ENCODE results near the gene CDK13. TPM values are rescaled to one million over a fixed set of nuclear protein-coding genes. Genes with fewer than 3 reads are reported as not detected.

The CDK13 gene
- total RNA-seq, 1 experiment from 2014 or later, result 34.9 TPM

GRCh38 chr7:40101201-40101600 is 151.1 kb downstream of the CDK13 start:
- intact Hi-C loops (cut with micrococcal nuclease), result no loop called here
- TF ChIP-seq CTCF (conservative IDR thresholded peaks at IDR 0.05; ENCODE audit: low read depth, low read length) (no peak), EZH2phosphoT487 (IDR thresholded peaks at IDR 0.05; ENCODE audit: borderline replicate concordance, low read length) (no peak), EZH2 (IDR thresholded peaks at IDR 0.05; ENCODE audit: low read length, unreplicated experiment) (no peak)
- POLR2A ChIA-PET (ENCODE audit: unreplicated experiment), result no interaction called here
- no peaks in the 10 kb centered on the region for H3K4me1 ChIP-seq (ENCODE audit: insufficient read depth, low read length)
- no peak overlapping the region for H3K27ac ChIP-seq (ENCODE audit: low read length)
- H3K4me2 ChIP-seq (ENCODE audit: low read length), result no peak overlapping the region
- H3K9me3 ChIP-seq (ENCODE audit: low read length), result no peaks in the 10 kb centered on the region
- no peaks in the 10 kb centered on the region for H3K9me2 ChIP-seq (replicated peaks; ENCODE audit: low read length)
- H3K9ac ChIP-seq (ENCODE audit: low read length), result no peak overlapping the region
- H3K4me3 ChIP-seq (ENCODE audit: low read length), result no peak overlapping the region
- CTCF ChIA-PET, result no interaction called here
- BruUV-seq (replicated peaks), result no TSS peak
- ATAC-seq (no peak), DNase-seq (no peak)
- H2AFZ ChIP-seq (ENCODE audit: low read length), result no peak overlapping the region
- H3K79me2 ChIP-seq (ENCODE audit: low read length), result no peaks in the 10 kb centered on the region
- H3K36me3 ChIP-seq (ENCODE audit: low read depth, low read length), result no peaks in the 10 kb centered on the region
- H3K27me3 ChIP-seq (ENCODE audit: low read length), result no peaks in the 10 kb centered on the region
- H3F3A ChIP-seq (ENCODE audit: low read length, unreplicated experiment), result no peaks in the 10 kb centered on the region
- no peaks in the 10 kb centered on the region for H4K20me1 ChIP-seq (ENCODE audit: low read length)

DNA sequence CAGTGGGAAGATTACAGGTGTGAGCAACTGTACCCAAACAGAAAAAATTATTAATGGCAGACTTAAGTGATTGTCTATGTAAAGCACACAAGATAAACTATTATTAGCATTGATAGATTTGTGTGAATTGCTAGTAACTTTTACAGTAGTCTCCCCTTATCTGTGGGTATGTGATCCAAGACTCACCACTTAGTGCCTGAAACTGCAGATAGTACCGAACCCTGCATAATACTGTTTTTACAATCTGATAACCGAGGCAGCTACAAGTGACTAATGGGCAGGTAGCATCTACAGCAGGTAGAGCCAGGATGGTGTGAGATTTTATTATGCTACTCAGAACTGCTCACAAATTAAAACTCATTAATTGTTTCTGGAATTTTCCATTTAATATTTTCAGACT is 152.8 kb downstream of the CDK13 start:
- no TSS peak for BruUV-seq (replicated peaks)
- CTCF ChIA-PET, result no interaction called here
- no peaks in the 10 kb centered on the region for H3K79me2 ChIP-seq (ENCODE audit: low read length)
- H3K4me1 ChIP-seq (ENCODE audit: insufficient read depth, low read length), result no peaks in the 10 kb centered on the region
- no peak overlapping the region for H3K27ac ChIP-seq (ENCODE audit: low read length)
- POLR2A ChIA-PET (ENCODE audit: unreplicated experiment), result no interaction called here
- intact Hi-C loops (cut with micrococcal nuclease), result no loop called here
- ATAC-seq (no peak), DNase-seq (no peak)
- no peak overlapping the region for H2AFZ ChIP-seq (ENCODE audit: low read length)
- H3K27me3 ChIP-seq (ENCODE audit: low read length), result no peaks in the 10 kb centered on the region
- H3K4me3 ChIP-seq (ENCODE audit: low read length), result no peak overlapping the region
- TF ChIP-seq EZH2 (IDR thresholded peaks at IDR 0.05; ENCODE audit: low read length, unreplicated experiment) (no peak), EZH2phosphoT487 (IDR thresholded peaks at IDR 0.05; ENCODE audit: borderline replicate concordance, low read length) (no peak), CTCF (conservative IDR thresholded peaks at IDR 0.05; ENCODE audit: low read depth, low read length) (no peak)
- no peak overlapping the region for H3K4me2 ChIP-seq (ENCODE audit: low read length)
- H3F3A ChIP-seq (ENCODE audit: low read length, unreplicated experiment), result no peaks in the 10 kb centered on the region
- H3K9me2 ChIP-seq (replicated peaks; ENCODE audit: low read length), result no peaks in the 10 kb centered on the region
- no peaks in the 10 kb centered on the region for H3K36me3 ChIP-seq (ENCODE audit: low read depth, low read length)
- H3K9me3 ChIP-seq (ENCODE audit: low read length), result no peaks in the 10 kb centered on the region
- no peaks in the 10 kb centered on the region for H4K20me1 ChIP-seq (ENCODE audit: low read length)
- H3K9ac ChIP-seq (ENCODE audit: low read length), result no peak overlapping the region

- Histone ChIP-seq H3F3A (ENCODE audit: low read length, unreplicated experiment) (no peaks in the 10 kb centered on the region), H3K4me1 (ENCODE audit: insufficient read depth, low read length) (no peaks in the 10 kb centered on the region), H4K20me1 (ENCODE audit: low read length) (no peaks in the 10 kb centered on the region), H3K9me2 (replicated peaks; ENCODE audit: low read length) (no peaks in the 10 kb centered on the region), H3K9ac (ENCODE audit: low read length) (no peak overlapping the region), H3K9me3 (ENCODE audit: low read length) (no peaks in the 10 kb centered on the region), H3K4me2 (ENCODE audit: low read length) (no peak overlapping the region), H2AFZ (ENCODE audit: low read length) (no peak overlapping the region), H3K27me3 (ENCODE audit: low read length) (no peaks in the 10 kb centered on the region), H3K4me3 (ENCODE audit: low read length) (no peak overlapping the region), H3K27ac (ENCODE audit: low read length) (no peak overlapping the region), H3K79me2 (ENCODE audit: low read length) (no peaks in the 10 kb centered on the region), H3K36me3 (ENCODE audit: low read depth, low read length) (no peaks in the 10 kb centered on the region)
- DNase-seq, result no peak
- BruUV-seq (replicated peaks), result no TSS peak
- TF ChIP-seq CTCF (conservative IDR thresholded peaks at IDR 0.05; ENCODE audit: low read depth, low read length) (no peak), EZH2phosphoT487 (IDR thresholded peaks at IDR 0.05; ENCODE audit: borderline replicate concordance, low read length) (no peak), EZH2 (IDR thresholded peaks at IDR 0.05; ENCODE audit: low read length, unreplicated experiment) (no peak)
- ATAC-seq, result no peak
- intact Hi-C loops (cut with micrococcal nuclease), result no loop called here
- POLR2A ChIA-PET (ENCODE audit: unreplicated experiment), result no interaction called here
- CTCF ChIA-PET, result no interaction called here
Observed at GRCh38 chr7:40105879-40106473, 155.9 kb downstream of the CDK13 start.
